Medulla oblongata (tissue), 1 donor: ENCODE measurements around the gene ZNF184.

ENCODE experiments used
- DNase-seq: peaks from one replicate; pipeline ENCODE4 v3.0.0-alpha.2; 2015; ENCODE audit errors: extremely low spot score

ZNF184 gene

GRCh38 chr6:27479319-27480182, 6.6 kb upstream of the ZNF184 start:
- peak; percentile 96 for DNase-seq

- peak; percentile 96 for DNase-seq
Observed at GRCh38 chr6:27478706-27479318, 5.9 kb upstream of the ZNF184 start.

GRCh38 chr6:27478141-27478705, 5.3 kb upstream of the ZNF184 start:
- DNase-seq = no peak

GRCh38 chr6:27477318-27478013, 4.6 kb upstream of the ZNF184 start:
- no peak for DNase-seq

- no peak for DNase-seq
Observed at GRCh38 chr6:27476090-27476489, 3.2 kb upstream of the ZNF184 start.

- DNase-seq = no peak
Observed at GRCh38 chr6:27474672-27475071, 1.8 kb upstream of the ZNF184 start.

GRCh38 chr6:27474172-27474465, 1.2 kb upstream of the ZNF184 start:
- DNase-seq = no peak

GRCh38 chr6:27472182-27472616, 706 bp downstream of the ZNF184 start:
- peak; percentile 60 for DNase-seq

GRCh38 chr6:27471365-27472115, 1.4 kb downstream of the ZNF184 start:
- DNase-seq = no peak

- no peak for DNase-seq
Observed at GRCh38 chr6:27470023-27470422, 2.9 kb downstream of the ZNF184 start.

GRCh38 chr6:27468334-27468733, 4.6 kb downstream of the ZNF184 start:
- DNase-seq = no peak

GRCh38 chr6:27452496-27452897, 20.4 kb downstream of the ZNF184 start:
- DNase-seq = no peak

GRCh38 chr6:27451660-27452390, 21.1 kb downstream of the ZNF184 start:
- no peak for DNase-seq

- no peak for DNase-seq
Observed at GRCh38 chr6:27448456-27448855, 24.4 kb downstream of the ZNF184 start.

- DNase-seq = no peak
Observed at GRCh38 chr6:27442932-27443331, 30.0 kb downstream of the ZNF184 start.

GRCh38 chr6:27441001-27441400, 31.9 kb downstream of the ZNF184 start:
- no peak for DNase-seq

GRCh38 chr6:27439371-27439770, 33.5 kb downstream of the ZNF184 start:
- DNase-seq = no peak

GRCh38 chr6:27433714-27434113, 39.2 kb downstream of the ZNF184 start:
- no peak for DNase-seq

- no peak for DNase-seq
Observed at GRCh38 chr6:27428966-27429365, 43.9 kb downstream of the ZNF184 start.

GRCh38 chr6:27428502-27428901, 44.4 kb downstream of the ZNF184 start:
- DNase-seq = no peak

- no peak for DNase-seq
Observed at GRCh38 chr6:27426045-27426620, 46.8 kb downstream of the ZNF184 start.
